Ishikawa (cell line): Measurements from ENCODE around the gene STPG4.

Experiments
- EGR1 ChIP-seq: IDR thresholded peaks from 2 replicates; pipeline ENCODE4 v1.6.1; 2012
- EP300 ChIP-seq: IDR thresholded peaks from 2 replicates; pipeline ENCODE4 v1.6.1; 2012; ENCODE audit warnings: borderline replicate concordance
- MAX ChIP-seq: IDR thresholded peaks from 2 replicates; pipeline ENCODE4 v1.6.1; 2012
- RAD21 ChIP-seq: IDR thresholded peaks from 2 replicates; pipeline ENCODE4 v1.6.1; 2012; ENCODE audit warnings: low read depth
- REST ChIP-seq: IDR thresholded peaks from 2 replicates; pipeline ENCODE4 v1.6.1; 2012; ENCODE audit warnings: low read depth, mild to moderate bottlenecking
- TCF12 ChIP-seq: IDR thresholded peaks from 2 replicates; pipeline ENCODE4 v1.6.1; 2012; ENCODE audit warnings: low read depth
- TEAD4 ChIP-seq: IDR thresholded peaks from 2 replicates; pipeline ENCODE4 v1.6.1; 2012
- YY1 ChIP-seq: IDR thresholded peaks from 2 replicates; pipeline ENCODE4 v1.6.1; 2012; ENCODE audit warnings: low read depth
- ZBTB7A ChIP-seq: IDR thresholded peaks from 2 replicates; pipeline ENCODE4 v1.6.1; 2012; ENCODE audit warnings: low read depth

- TF ChIP-seq EP300 (no peak), TCF12 (no peak), MAX (no peak), EGR1 (no peak), ZBTB7A (no peak), TEAD4 (no peak), RAD21 (no peak), YY1 (no peak), REST (no peak)
Measured at GRCh38 chr2:47075361-47076125, 79.6 kb downstream of the STPG4 start.
